Measurements from ENCODE around the gene ECHS1. TPM values are rescaled to one million over a fixed set of nuclear protein-coding genes. Genes with fewer than 3 reads are reported as not detected.
A peak's percentile ranks its signal among the peaks of the same experiment; 100 is the strongest.
"Not testable (repeated sequence)": the region's sequence is repeated elsewhere in the genome, so short reads cannot be mapped to it uniquely, and the experiment has no call there.

Gene ECHS1
- total RNA-seq, 2 experiments from 2014 or later: 60.2 to 64.8 TPM

- POLR2A ChIA-PET: no interaction called here
- Mint-ChIP-seq H3K27me3 (no peaks in the 10 kb centered on the region), H3K4me3 (peak overlapping the region; percentile 96), H3K4me1 (ENCODE audit: low read depth) (peaks cover 52% of the 10 kb centered on the region), H3K36me3 (peaks cover 29% of the 10 kb centered on the region), H3K9me3 (no peaks in the 10 kb centered on the region), H3K27ac (peak overlapping the region; percentile 95)
- intact Hi-C loops (cut with micrococcal nuclease): loop anchor here (1.0 to 5.0 kb wide), 5 partner anchors 16 to 948 kb away; partner anchors contain the start of genes ECHS1, FUOM and PAOX
- CTCF ChIA-PET: interaction anchor here (1.0 kb wide), 1 partner anchor 44 kb away, joined by 5 read pairs; no protein-coding TSS in a partner anchor
- no peak for DNase-seq
Observed at GRCh38 chr10:133394801-133395221, 21.7 kb upstream of the ECHS1 start.

GRCh38 chr10:133394064-133394663 lies 21.0 kb upstream of the ECHS1 start, which contains the start of gene MTG1:
Gene MTG1, plus strand, starts transcription at chr10:133394157. Its CDS starts 64 bp downstream, at chr10:133394221.
- Mint-ChIP-seq H3K27me3 (no peaks in the 10 kb centered on the region), H3K9me3 (no peaks in the 10 kb centered on the region), H3K4me1 (ENCODE audit: low read depth) (peaks cover 49% of the 10 kb centered on the region), H3K27ac (peak within 1 kb of the TSS; percentile 95), H3K36me3 (peaks cover 23% of the 10 kb centered on the region), H3K4me3 (peak within 1 kb of the TSS; percentile 96)
- DNase-seq: peak; percentile 96
- ChIA-PET CTCF (interaction anchor here (0.8 to 1.0 kb wide), 2 partner anchors 45 to 64 kb away, joined by 3 to 5 read pairs; no protein-coding TSS in a partner anchor), POLR2A (no interaction called here)
- intact Hi-C loops (cut with micrococcal nuclease): loop anchor here (1.0 to 5.0 kb wide), 5 partner anchors 15 to 947 kb away; partner anchors contain the start of genes ECHS1, FUOM and PAOX

DNA sequence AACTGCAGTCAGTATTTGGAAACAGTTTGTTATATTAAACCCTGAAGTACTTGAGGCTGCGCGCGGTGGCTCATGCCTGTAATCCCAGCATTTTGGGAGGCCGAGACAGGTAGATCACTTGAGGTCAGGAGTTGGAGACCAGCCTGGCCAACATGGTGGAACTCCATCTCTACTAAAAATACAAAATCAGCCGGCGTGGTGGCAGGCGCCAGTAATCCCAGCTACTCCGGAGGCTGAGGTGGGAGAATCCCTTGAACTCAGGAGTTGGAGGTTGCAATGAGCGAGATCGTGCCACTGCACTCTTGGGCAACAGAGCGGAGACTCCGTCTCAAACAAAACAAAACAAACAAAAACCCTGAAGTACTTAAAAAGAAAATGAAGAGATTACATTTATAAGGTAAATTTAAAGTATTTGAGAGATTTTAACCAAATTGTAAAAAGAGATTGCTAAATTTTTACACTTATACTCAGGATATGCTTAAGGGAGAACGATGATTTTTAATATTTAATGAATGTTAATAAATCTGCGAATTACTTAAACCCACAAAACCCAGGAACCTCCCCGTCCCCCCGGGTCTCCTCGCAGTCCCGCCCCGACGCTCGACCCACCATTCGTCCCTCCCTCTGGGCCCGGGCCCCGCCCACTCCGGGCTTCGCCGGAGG lies 20.4 kb upstream of the ECHS1 start:
- Mint-ChIP-seq H3K27ac (peak overlapping the region; percentile 95), H3K9me3 (no peaks in the 10 kb centered on the region), H3K4me1 (ENCODE audit: low read depth) (peaks cover 56% of the 10 kb centered on the region), H3K4me3 (peak overlapping the region; percentile 96), H3K27me3 (no peaks in the 10 kb centered on the region), H3K36me3 (peaks cover 22% of the 10 kb centered on the region)
- DNase-seq: no peak
- ChIA-PET CTCF (interaction anchor here (0.8 kb wide), 1 partner anchor 64 kb away, joined by 3 read pairs; no protein-coding TSS in a partner anchor), POLR2A (no interaction called here)
- intact Hi-C loops (cut with micrococcal nuclease): loop anchor here (1.0 to 5.0 kb wide), 5 partner anchors 15 to 946 kb away; partner anchors contain the start of genes ECHS1, FUOM and PAOX

- intact Hi-C loops (cut with micrococcal nuclease): loop anchor here (2.0 to 5.0 kb wide), 4 partner anchors 35 to 945 kb away; partner anchors contain the start of genes FUOM, TUBGCP2 and ZNF511
- peaks cover 10% of the 10 kb centered on the region for H3K36me3 Mint-ChIP-seq
Observed at GRCh38 chr10:133391761-133392518, 18.8 kb upstream of the ECHS1 start.

DNA sequence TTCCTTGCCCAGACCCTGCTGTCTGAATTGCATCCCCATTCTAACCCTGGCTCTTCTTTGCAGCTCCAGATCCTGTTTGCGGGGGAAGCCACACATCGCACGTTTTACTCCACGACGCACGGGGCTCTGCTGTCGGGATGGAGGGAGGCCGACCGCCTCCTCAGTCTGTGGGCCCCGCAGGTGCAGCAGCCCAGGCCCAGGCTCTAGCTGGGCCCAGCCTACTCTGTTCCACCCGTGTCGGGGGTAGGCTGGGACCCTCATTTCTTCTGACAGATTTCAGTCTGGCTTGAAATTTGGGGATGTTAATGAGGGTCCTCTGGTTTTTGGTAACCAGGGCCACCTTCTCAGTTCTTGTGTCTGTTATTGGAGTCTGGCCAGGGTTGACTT lies 18.1 kb upstream of the ECHS1 start:
- intact Hi-C loops (cut with micrococcal nuclease): loop anchor here (2.0 to 5.0 kb wide), 4 partner anchors 34 to 944 kb away; partner anchors contain the start of genes FUOM, TUBGCP2 and ZNF511
- peak overlapping the region; percentile 39 for H3K4me3 Mint-ChIP-seq
- POLR2A ChIA-PET: interaction anchor here (0.8 to 2.8 kb wide), 2 partner anchors 13 to 18 kb away, joined by 3 to 10 read pairs; partner anchors contain the start of gene ECHS1
- H3K27me3 Mint-ChIP-seq: no peaks in the 10 kb centered on the region
- H3K36me3 Mint-ChIP-seq: peaks cover 7% of the 10 kb centered on the region
- H3K4me1 Mint-ChIP-seq (ENCODE audit: low read depth): peaks cover 50% of the 10 kb centered on the region
- CTCF ChIA-PET: interaction anchor here (0.8 to 3.3 kb wide), 3 partner anchors 13 to 84 kb away, joined by 3 to 17 read pairs (median 4); no protein-coding TSS in a partner anchor
- DNase-seq: no peak
- H3K9me3 Mint-ChIP-seq: no peaks in the 10 kb centered on the region
- peak overlapping the region; percentile 96 for H3K27ac Mint-ChIP-seq

More at GRCh38 chr10:133391761-133392518, 18.8 kb upstream of the ECHS1 start:
- H3K4me1 Mint-ChIP-seq (ENCODE audit: low read depth): peaks cover 53% of the 10 kb centered on the region
- H3K27ac Mint-ChIP-seq: peak overlapping the region; percentile 96
- no peaks in the 10 kb centered on the region for H3K27me3 Mint-ChIP-seq
- H3K9me3 Mint-ChIP-seq: no peaks in the 10 kb centered on the region
- DNase-seq: peak; percentile 73
- ChIA-PET CTCF (interaction anchor here (1.0 to 3.3 kb wide), 3 partner anchors 62 to 84 kb away, joined by 4 to 17 read pairs (median 6); no protein-coding TSS in a partner anchor), POLR2A (no interaction called here)
- no peak overlapping the region for H3K4me3 Mint-ChIP-seq

DNA sequence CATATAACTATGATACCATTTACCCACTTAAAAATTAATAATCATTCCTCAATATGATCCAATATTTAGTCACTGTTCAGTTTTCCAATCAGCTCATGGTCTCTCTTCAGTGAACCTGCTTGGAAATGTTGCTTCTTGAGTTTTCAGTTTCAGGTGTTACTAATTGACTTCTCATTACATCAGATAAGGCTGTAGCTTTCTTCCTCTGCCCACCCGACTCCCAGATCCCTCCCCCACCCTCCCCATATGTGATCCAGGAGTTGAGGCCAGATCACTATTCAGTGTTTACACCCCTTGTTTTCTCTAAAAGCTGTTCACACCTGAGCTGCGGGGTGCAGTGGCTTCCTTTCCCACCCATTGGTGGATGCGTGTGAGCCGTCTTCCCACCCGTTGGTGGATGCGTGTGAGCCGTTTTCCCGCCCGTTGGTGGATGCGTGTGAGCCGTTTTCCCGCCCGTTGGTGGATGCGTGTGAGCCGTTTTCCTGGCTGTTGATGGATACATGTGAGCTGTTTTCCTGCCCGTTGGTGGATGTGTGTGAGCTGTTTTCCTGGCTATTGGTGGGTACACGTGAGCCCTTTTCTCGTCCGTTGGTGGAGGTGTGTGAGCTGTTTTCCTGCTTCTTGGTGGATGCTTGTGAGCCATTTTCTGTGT lies 17.6 kb upstream of the ECHS1 start:
- peaks cover 47% of the 10 kb centered on the region for H3K4me1 Mint-ChIP-seq (ENCODE audit: low read depth)
- peak overlapping the region; percentile 65 for H3K4me3 Mint-ChIP-seq
- peaks cover 9% of the 10 kb centered on the region for H3K36me3 Mint-ChIP-seq
- no peaks in the 10 kb centered on the region for H3K9me3 Mint-ChIP-seq
- ChIA-PET POLR2A (interaction anchor here (0.8 to 2.8 kb wide), 3 partner anchors 12 to 131 kb away, joined by 3 to 10 read pairs (median 3); partner anchors contain the start of gene ECHS1), CTCF (interaction anchor here (0.8 to 3.3 kb wide), 5 partner anchors 13 to 129 kb away, joined by 3 to 17 read pairs (median 4); no protein-coding TSS in a partner anchor)
- peak overlapping the region; percentile 96 for H3K27ac Mint-ChIP-seq
- DNase-seq: peak; percentile 44
- intact Hi-C loops (cut with micrococcal nuclease): loop anchor here (2.0 to 5.0 kb wide), 4 partner anchors 33 to 943 kb away; partner anchors contain the start of genes FUOM, TUBGCP2 and ZNF511
- no peaks in the 10 kb centered on the region for H3K27me3 Mint-ChIP-seq

GRCh38 chr10:133388973-133389818 lies 16.0 kb upstream of the ECHS1 start:
- H3K4me3 Mint-ChIP-seq: peak overlapping the region; percentile 65

DNA sequence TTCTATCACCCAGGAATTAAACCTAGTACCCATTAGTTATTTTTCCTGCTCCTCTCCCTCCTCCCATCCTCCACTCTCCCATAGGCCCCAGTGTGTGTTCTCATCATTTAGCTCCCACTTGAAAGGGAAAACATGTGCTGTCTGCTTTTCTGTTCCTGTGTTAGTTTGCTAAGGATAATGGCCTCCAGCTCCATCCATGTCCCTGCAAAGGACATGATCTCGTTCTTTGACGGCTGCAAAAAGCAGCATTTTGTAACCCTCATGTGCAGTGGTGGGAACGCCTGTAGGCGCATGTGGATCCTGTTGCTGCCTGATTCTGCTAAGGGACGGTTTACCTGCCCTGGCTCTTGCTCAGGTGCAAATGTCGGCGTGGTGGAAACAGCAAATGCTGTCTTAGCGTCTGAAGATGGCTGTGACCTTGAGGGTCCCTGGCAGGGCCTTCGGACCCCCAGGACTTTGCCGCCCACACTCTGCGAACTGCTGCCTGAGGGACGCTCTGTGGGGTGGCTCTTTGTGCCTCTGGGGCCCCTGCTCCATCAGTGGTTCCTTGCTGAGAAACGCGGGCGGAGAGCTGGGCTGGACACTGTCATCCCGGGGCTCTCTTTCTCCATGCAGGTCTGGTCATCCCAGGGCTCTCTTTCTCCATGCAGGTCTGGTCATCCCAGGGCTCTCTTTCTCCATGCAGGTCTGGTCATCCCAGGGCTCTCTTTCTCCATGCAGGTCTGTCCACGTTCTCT lies 15.2 kb upstream of the ECHS1 start:
- H3K4me3 Mint-ChIP-seq: peak overlapping the region; percentile 65
- intact Hi-C loops (cut with micrococcal nuclease): loop anchor here (2.0 kb wide), 1 partner anchor 60 kb away; no protein-coding TSS in a partner anchor
- POLR2A ChIA-PET: interaction anchor here (1.7 to 2.8 kb wide), 2 partner anchors 15 to 31 kb away, joined by 5 to 10 read pairs; partner anchors contain the start of genes ECHS1 and FUOM
- DNase-seq: peak; percentile 7
- peaks cover 8% of the 10 kb centered on the region for H3K36me3 Mint-ChIP-seq
- peaks cover 36% of the 10 kb centered on the region for H3K4me1 Mint-ChIP-seq (ENCODE audit: low read depth)
- H3K9me3 Mint-ChIP-seq: no peaks in the 10 kb centered on the region
- H3K27ac Mint-ChIP-seq: peak overlapping the region; percentile 89
- CTCF ChIA-PET: interaction anchor here (1.7 to 3.3 kb wide), 2 partner anchors 59 kb away, joined by 3 to 17 read pairs; no protein-coding TSS in a partner anchor
- H3K27me3 Mint-ChIP-seq: no peaks in the 10 kb centered on the region

More at GRCh38 chr10:133388973-133389818, 16.0 kb upstream of the ECHS1 start:
- intact Hi-C loops (cut with micrococcal nuclease): loop anchor here (1.0 to 2.0 kb wide), 3 partner anchors 10 to 114 kb away; partner anchors contain the start of gene PAOX
- Mint-ChIP-seq H3K36me3 (peaks cover 6% of the 10 kb centered on the region), H3K9me3 (no peaks in the 10 kb centered on the region), H3K27ac (peak overlapping the region; percentile 89), H3K4me1 (ENCODE audit: low read depth) (peaks cover 38% of the 10 kb centered on the region), H3K27me3 (no peaks in the 10 kb centered on the region)
- POLR2A ChIA-PET: interaction anchor here (1.7 to 2.8 kb wide), 2 partner anchors 16 to 31 kb away, joined by 5 to 10 read pairs; partner anchors contain the start of genes ECHS1 and FUOM
- DNase-seq: peak; percentile 74
- CTCF ChIA-PET: interaction anchor here (1.3 to 3.3 kb wide), 3 partner anchors 60 to 131 kb away, joined by 3 to 17 read pairs (median 5); no protein-coding TSS in a partner anchor

DNA sequence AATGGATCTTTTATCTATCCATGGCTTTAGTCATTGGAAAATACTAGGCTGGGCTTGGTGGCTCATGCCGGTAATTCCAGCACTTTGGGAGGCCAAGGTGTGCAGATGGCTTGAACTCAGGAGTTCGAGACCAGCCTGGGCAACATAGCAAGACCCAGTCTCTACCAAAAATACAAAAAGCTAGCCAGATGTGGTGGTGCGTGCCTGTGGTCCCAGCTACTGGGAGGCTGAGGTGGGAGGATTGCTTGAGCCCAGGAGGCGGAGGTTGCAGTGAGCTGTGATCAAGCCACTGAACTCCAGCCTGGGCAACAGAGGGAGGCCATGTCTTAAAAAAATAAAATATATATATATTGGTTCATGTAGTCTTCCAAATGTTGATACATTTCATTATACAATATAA lies 13.8 kb upstream of the ECHS1 start:
- H3K4me3 Mint-ChIP-seq; POLR2A ChIA-PET; H3K27me3 Mint-ChIP-seq; intact Hi-C loops (cut with micrococcal nuclease); H3K27ac Mint-ChIP-seq; H3K36me3 Mint-ChIP-seq; H3K9me3 Mint-ChIP-seq; DNase-seq: not testable (repeated sequence)
- H3K4me1 Mint-ChIP-seq (ENCODE audit: low read depth): peaks cover 35% of the 10 kb centered on the region
- CTCF ChIA-PET: interaction anchor here (1.7 kb wide), 1 partner anchor 57 kb away, joined by 3 read pairs; no protein-coding TSS in a partner anchor
